Omental fat pad (tissue), 4 donors: ENCODE results near the gene C3orf20. TPM values are rescaled to one million over a fixed set of nuclear protein-coding genes. Genes with fewer than 3 reads are reported as not detected.

Experiments
- ATAC-seq: fragments of 150-250 bp; one replicate; pipeline ENCODE4 v1.9.1; 2016; ENCODE audit warnings: mild to moderate bottlenecking, moderate library complexity; ENCODE audit not compliant: low FRiP score
- DNase-seq: peaks from one replicate; pipeline ENCODE4 v3.0.0-alpha.2; 2019; ENCODE audit warnings: low spot score
- CTCF ChIP-seq, 3 donors: fragments of 450-650 bp; IDR thresholded peaks; one replicate each; pipeline ENCODE4 v1.5.1; 2016 to 2017; ENCODE audit warnings: antibody characterized with exemption in 3 of 3, mild to moderate bottlenecking in 3 of 3, moderate library complexity in 2 of 3
- total RNA-seq, 4 donors: library from RNA; depleted of rRNA; stranded (reverse); fragments of >200 nt; gene quantifications; one replicate each; pipeline ENCODE4 v1.1.0, GENCODE V29; 2016

C3orf20 gene
- total RNA-seq: under 1 TPM in 2 of 4 donors, not detected in 2; 0.12 to 0.28 TPM

- ATAC-seq: no peak
- no peak for TF ChIP-seq CTCF (IDR thresholded peaks at IDR 0.05)
These were observed at the start of gene C3orf20 for GRCh38 chr3:14674841-14675240. Gene C3orf20, plus strand, starts transcription at chr3:14675141. Its CDS starts 7,573 bp downstream, at chr3:14682714.

GRCh38 chr3:14625443-14625842 is 49.5 kb upstream of the C3orf20 start:
- ATAC-seq (no peak), DNase-seq (no peak)
- TF ChIP-seq CTCF (IDR thresholded peaks at IDR 0.05): no peak

More at GRCh38 chr3:14674841-14675240, at the start of gene C3orf20:
- DNase-seq: no peak

GRCh38 chr3:14627815-14628214 is 47.1 kb upstream of the C3orf20 start:
- TF ChIP-seq CTCF (IDR thresholded peaks at IDR 0.05): no peak
- ATAC-seq (no peak), DNase-seq (no peak)

- DNase-seq (no peak), ATAC-seq (no peak)
- no peak for TF ChIP-seq CTCF (IDR thresholded peaks at IDR 0.05)
These were observed 46.5 kb upstream of the C3orf20 start for GRCh38 chr3:14628406-14628805.

- DNase-seq: no peak
- ATAC-seq: no peak
- TF ChIP-seq CTCF (IDR thresholded peaks at IDR 0.05): no peak
These were observed 44.4 kb upstream of the C3orf20 start for GRCh38 chr3:14630404-14631100.

GRCh38 chr3:14631101-14631497 is 43.8 kb upstream of the C3orf20 start:
- no peak for TF ChIP-seq CTCF (IDR thresholded peaks at IDR 0.05)
- ATAC-seq (no peak), DNase-seq (no peak)
